Ishikawa (cell line): ENCODE measurements around the gene RFESD.

ENCODE experiments used
- EP300 ChIP-seq: IDR thresholded peaks from 2 replicates; pipeline ENCODE4 v1.6.1; 2012; ENCODE audit warnings: borderline replicate concordance
- NFIC ChIP-seq: IDR thresholded peaks from 2 replicates; pipeline ENCODE4 v1.6.1; 2012
- RAD21 ChIP-seq: IDR thresholded peaks from 2 replicates; pipeline ENCODE4 v1.6.1; 2012; ENCODE audit warnings: low read depth
- TAF1 ChIP-seq: IDR thresholded peaks from 2 replicates; pipeline ENCODE4 v1.6.1; 2012; ENCODE audit warnings: low read depth, mild to moderate bottlenecking
- YY1 ChIP-seq: IDR thresholded peaks from 2 replicates; pipeline ENCODE4 v1.6.1; 2012; ENCODE audit warnings: low read depth
- ZBTB7A ChIP-seq: IDR thresholded peaks from 2 replicates; pipeline ENCODE4 v1.6.1; 2012; ENCODE audit warnings: low read depth
- TF ChIP-seq, protein P1 (sequence below): IDR thresholded peaks from 2 replicates; pipeline ENCODE4 v1.6.1; 2012; ENCODE audit warnings: low read depth, mild to moderate bottlenecking
- TF ChIP-seq, protein P2 (sequence below): IDR thresholded peaks from 2 replicates; pipeline ENCODE4 v1.6.1; 2012

GRCh38 chr5:95649274-95649673, 2.7 kb downstream of the RFESD start:
- TF ChIP-seq YY1 (no peak), EP300 (no peak), NFIC (no peak), TAF1 (no peak), ZBTB7A (no peak), RAD21 (no peak)
- TF ChIP-seq, protein P1, sequence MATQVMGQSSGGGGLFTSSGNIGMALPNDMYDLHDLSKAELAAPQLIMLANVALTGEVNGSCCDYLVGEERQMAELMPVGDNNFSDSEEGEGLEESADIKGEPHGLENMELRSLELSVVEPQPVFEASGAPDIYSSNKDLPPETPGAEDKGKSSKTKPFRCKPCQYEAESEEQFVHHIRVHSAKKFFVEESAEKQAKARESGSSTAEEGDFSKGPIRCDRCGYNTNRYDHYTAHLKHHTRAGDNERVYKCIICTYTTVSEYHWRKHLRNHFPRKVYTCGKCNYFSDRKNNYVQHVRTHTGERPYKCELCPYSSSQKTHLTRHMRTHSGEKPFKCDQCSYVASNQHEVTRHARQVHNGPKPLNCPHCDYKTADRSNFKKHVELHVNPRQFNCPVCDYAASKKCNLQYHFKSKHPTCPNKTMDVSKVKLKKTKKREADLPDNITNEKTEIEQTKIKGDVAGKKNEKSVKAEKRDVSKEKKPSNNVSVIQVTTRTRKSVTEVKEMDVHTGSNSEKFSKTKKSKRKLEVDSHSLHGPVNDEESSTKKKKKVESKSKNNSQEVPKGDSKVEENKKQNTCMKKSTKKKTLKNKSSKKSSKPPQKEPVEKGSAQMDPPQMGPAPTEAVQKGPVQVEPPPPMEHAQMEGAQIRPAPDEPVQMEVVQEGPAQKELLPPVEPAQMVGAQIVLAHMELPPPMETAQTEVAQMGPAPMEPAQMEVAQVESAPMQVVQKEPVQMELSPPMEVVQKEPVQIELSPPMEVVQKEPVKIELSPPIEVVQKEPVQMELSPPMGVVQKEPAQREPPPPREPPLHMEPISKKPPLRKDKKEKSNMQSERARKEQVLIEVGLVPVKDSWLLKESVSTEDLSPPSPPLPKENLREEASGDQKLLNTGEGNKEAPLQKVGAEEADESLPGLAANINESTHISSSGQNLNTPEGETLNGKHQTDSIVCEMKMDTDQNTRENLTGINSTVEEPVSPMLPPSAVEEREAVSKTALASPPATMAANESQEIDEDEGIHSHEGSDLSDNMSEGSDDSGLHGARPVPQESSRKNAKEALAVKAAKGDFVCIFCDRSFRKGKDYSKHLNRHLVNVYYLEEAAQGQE: no peak
- TF ChIP-seq, protein P2, sequence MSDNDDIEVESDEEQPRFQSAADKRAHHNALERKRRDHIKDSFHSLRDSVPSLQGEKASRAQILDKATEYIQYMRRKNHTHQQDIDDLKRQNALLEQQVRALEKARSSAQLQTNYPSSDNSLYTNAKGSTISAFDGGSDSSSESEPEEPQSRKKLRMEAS: no peak
